ENCODE measurements around the gene PCDHB9. TPM values are rescaled to one million over a fixed set of nuclear protein-coding genes. Genes with fewer than 3 reads are reported as not detected.
"Not testable (repeated sequence)": the region's sequence is repeated elsewhere in the genome, so short reads cannot be mapped to it uniquely, and the experiment has no call there.

The PCDHB9 gene
- total and polyA plus RNA-seq, 2 donors from 2014 or later: 0.47 to 2.4 TPM

GRCh38 chr5:141223112-141223783 is 36.3 kb downstream of the PCDHB9 start, which contains the start of gene PCDHB14:
Gene PCDHB14, plus strand, starts transcription at chr5:141223343. Its CDS starts 163 bp downstream, at chr5:141223506.
- Histone ChIP-seq H3K27me3 (ENCODE audit: control insufficient read depth, insufficient read depth, low read length) (no peaks in the 10 kb centered on the region), H3K4me3 (ENCODE audit: low read length in 3 of 3) (peak within 1 kb of the TSS; percentile 28 to 50 (median 44)), H3K9me3 (ENCODE audit: control insufficient read depth in 2 of 3, insufficient read depth in 1 of 3, low read length in 3 of 3) (peaks cover 0 to 47% (median 8%) of the 10 kb centered on the region in 3 donors), H3K9ac (ENCODE audit: low read length in 3 of 3) (peak within 1 kb of the TSS in 1 of 3 donors; percentile 9), H3K36me3 (ENCODE audit: control insufficient read depth in 2 of 3, insufficient read depth in 3 of 3, low read length in 3 of 3) (no peaks in the 10 kb centered on the region), H3K4me1 (ENCODE audit: control insufficient read depth in 2 of 3, insufficient read depth in 2 of 3, low read depth in 1 of 3, low read length in 3 of 3) (no peaks in the 10 kb centered on the region), H3K27ac (ENCODE audit: low read depth in 2 of 2, low read length in 2 of 2) (no peak within 1 kb of the TSS)
- peak in 2 of 5 donors; percentile 29 to 31 for DNase-seq
- intact Hi-C loops (cut with DNase I): no loop called here
- TF ChIP-seq CTCF (IDR thresholded peaks at IDR 0.05; ENCODE audit: borderline replicate concordance, extremely low read depth, insufficient read depth): no peak
- no peak for FAIRE-seq

- H3K4me1 ChIP-seq (ENCODE audit: control insufficient read depth in 2 of 3, insufficient read depth in 2 of 3, low read depth in 1 of 3, low read length in 3 of 3); H3K27ac ChIP-seq (ENCODE audit: low read depth in 2 of 2, low read length in 2 of 2); FAIRE-seq; DNase-seq; H3K4me3 ChIP-seq (ENCODE audit: low read length in 3 of 3); H3K9ac ChIP-seq (ENCODE audit: low read length in 3 of 3); H3K27me3 ChIP-seq (ENCODE audit: control insufficient read depth, insufficient read depth, low read length); H3K36me3 ChIP-seq (ENCODE audit: control insufficient read depth in 2 of 3, insufficient read depth in 3 of 3, low read length in 3 of 3); intact Hi-C loops (cut with DNase I): not testable (repeated sequence)
- peaks cover 0 to 38% (median 5%) of the 10 kb centered on the region in 3 donors for H3K9me3 ChIP-seq (ENCODE audit: control insufficient read depth in 2 of 3, insufficient read depth in 1 of 3, low read length in 3 of 3)
Observed at GRCh38 chr5:141224844-141225243, 37.9 kb downstream of the PCDHB9 start.

DNA sequence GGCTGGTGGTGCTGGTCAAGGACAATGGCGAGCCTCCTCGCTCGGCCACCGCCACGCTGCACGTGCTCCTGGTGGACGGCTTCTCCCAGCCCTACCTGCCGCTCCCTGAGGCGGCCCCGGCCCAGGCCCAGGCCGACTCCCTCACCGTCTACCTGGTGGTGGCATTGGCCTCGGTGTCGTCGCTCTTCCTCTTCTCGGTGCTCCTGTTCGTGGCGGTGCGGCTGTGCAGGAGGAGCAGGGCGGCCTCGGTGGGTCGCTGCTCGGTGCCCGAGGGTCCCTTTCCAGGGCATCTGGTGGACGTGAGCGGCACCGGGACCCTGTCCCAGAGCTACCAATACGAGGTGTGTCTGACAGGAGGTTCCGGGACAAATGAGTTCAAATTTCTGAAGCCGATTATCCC is 38.5 kb downstream of the PCDHB9 start:
- H3K9ac ChIP-seq (ENCODE audit: low read length in 3 of 3); H3K27me3 ChIP-seq (ENCODE audit: control insufficient read depth, insufficient read depth, low read length); H3K4me3 ChIP-seq (ENCODE audit: low read length in 3 of 3); H3K4me1 ChIP-seq (ENCODE audit: control insufficient read depth in 2 of 3, insufficient read depth in 2 of 3, low read depth in 1 of 3, low read length in 3 of 3); H3K36me3 ChIP-seq (ENCODE audit: control insufficient read depth in 2 of 3, insufficient read depth in 3 of 3, low read length in 3 of 3); H3K27ac ChIP-seq (ENCODE audit: low read depth in 2 of 2, low read length in 2 of 2); DNase-seq; FAIRE-seq; intact Hi-C loops (cut with DNase I): not testable (repeated sequence)
- peaks cover 0 to 34% (median 8%) of the 10 kb centered on the region in 3 donors for H3K9me3 ChIP-seq (ENCODE audit: control insufficient read depth in 2 of 3, insufficient read depth in 1 of 3, low read length in 3 of 3)

DNA sequence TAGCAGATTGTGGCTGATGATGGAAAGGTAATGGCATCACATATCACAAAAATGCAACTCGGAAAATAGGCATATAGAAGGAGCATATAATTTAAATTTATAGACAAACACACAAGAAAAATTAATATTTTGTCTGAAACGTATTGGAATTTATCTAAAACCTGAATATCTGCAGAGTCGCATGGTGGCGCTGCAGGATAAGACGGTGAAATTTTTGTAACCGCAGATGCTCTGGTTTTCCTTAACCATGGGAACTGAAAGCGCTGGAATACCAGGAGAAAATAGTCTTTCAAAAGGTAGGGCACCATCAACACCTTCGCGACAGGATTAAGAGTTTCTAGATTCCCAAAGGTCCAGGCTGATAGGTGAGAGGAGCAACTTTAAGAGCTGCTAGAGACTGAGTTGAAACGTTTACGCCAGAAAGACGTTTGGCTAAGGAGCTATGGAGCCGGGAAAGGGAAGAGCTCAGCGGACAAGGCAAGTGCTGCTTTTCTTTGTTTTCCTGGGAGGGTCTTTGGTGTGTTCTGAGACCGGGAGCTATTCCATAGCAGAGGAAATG is 47.2 kb downstream of the PCDHB9 start:
- Histone ChIP-seq H3K4me3 (ENCODE audit: low read length in 3 of 3) (peak overlapping the region; percentile 19 to 51 (median 45)), H3K9me3 (ENCODE audit: control insufficient read depth in 2 of 3, insufficient read depth in 1 of 3, low read length in 3 of 3) (peaks cover 2 to 59% (median 31%) of the 10 kb centered on the region in 3 donors), H3K27ac (ENCODE audit: low read depth in 2 of 2, low read length in 2 of 2) (no peak overlapping the region), H3K36me3 (ENCODE audit: control insufficient read depth in 2 of 3, insufficient read depth in 3 of 3, low read length in 3 of 3) (no peaks in the 10 kb centered on the region), H3K27me3 (ENCODE audit: control insufficient read depth, insufficient read depth, low read length) (no peaks in the 10 kb centered on the region), H3K9ac (ENCODE audit: low read length in 3 of 3) (peak overlapping the region in 1 of 3 donors; percentile 36), H3K4me1 (ENCODE audit: control insufficient read depth in 2 of 3, insufficient read depth in 2 of 3, low read depth in 1 of 3, low read length in 3 of 3) (no peaks in the 10 kb centered on the region)
- intact Hi-C loops (cut with DNase I): no loop called here
- no peak for TF ChIP-seq CTCF (IDR thresholded peaks at IDR 0.05; ENCODE audit: borderline replicate concordance, extremely low read depth, insufficient read depth)
- FAIRE-seq (no peak), DNase-seq (peak in 2 of 5 donors; percentile 13 to 31)

DNA sequence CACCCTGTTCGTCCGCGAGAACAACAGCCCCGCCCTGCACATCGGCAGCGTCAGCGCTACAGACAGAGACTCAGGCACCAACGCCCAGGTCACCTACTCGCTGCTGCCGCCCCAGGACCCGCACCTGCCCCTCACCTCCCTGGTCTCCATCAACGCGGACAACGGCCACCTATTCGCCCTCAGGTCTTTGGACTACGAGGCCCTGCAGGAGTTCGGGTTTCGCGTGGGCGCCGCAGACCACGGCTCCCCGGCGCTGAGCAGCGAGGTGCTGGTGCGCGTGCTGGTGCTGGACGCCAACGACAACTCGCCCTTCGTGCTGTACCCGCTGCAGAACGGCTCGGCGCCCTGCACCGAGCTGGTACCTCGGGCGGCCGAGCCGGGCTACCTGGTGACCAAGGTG is 49.0 kb downstream of the PCDHB9 start:
- H3K36me3 ChIP-seq (ENCODE audit: control insufficient read depth in 2 of 3, insufficient read depth in 3 of 3, low read length in 3 of 3); intact Hi-C loops (cut with DNase I); H3K4me3 ChIP-seq (ENCODE audit: low read length in 3 of 3); DNase-seq; H3K27ac ChIP-seq (ENCODE audit: low read depth in 2 of 2, low read length in 2 of 2); H3K27me3 ChIP-seq (ENCODE audit: control insufficient read depth, insufficient read depth, low read length); FAIRE-seq; H3K4me1 ChIP-seq (ENCODE audit: control insufficient read depth in 2 of 3, insufficient read depth in 2 of 3, low read depth in 1 of 3, low read length in 3 of 3); H3K9ac ChIP-seq (ENCODE audit: low read length in 3 of 3): not testable (repeated sequence)
- H3K9me3 ChIP-seq (ENCODE audit: control insufficient read depth in 2 of 3, insufficient read depth in 1 of 3, low read length in 3 of 3): peaks cover 2 to 74% (median 39%) of the 10 kb centered on the region in 3 donors
